ENCODE data around the gene SORCS2. TPM values are rescaled to one million over a fixed set of nuclear protein-coding genes. Genes with fewer than 3 reads are reported as not detected.

Gene SORCS2
- total RNA-seq, 1 donor from 2014 or later = 29.5 TPM

DNA sequence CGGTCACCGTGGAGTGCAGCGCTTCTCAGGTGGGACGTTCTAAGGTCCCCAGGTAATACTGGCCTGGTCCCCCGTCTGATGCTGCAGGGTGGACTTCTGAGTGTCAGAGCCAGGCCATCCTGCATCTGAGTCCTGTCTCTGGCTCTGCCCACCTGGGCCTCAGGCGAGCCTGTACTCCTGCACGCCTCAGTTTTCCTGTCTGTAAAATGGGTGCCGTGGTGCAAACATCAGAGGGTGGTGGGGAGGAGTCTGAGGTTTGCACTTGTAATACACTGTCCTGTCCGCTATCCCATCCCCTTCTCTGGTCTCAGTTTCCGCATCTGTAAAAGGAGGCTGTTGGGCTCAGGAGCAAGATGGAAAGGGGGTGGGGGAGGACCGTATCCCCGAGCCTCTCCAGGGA lies 41.3 kb downstream of the SORCS2 start:
- H3K4me1 Mint-ChIP-seq (ENCODE audit: low read depth, unreplicated experiment) = peaks cover 2% of the 10 kb centered on the region
- no peak overlapping the region for H3K27ac Mint-ChIP-seq (ENCODE audit: unreplicated experiment)
- H3K36me3 Mint-ChIP-seq (ENCODE audit: unreplicated experiment) = no peaks in the 10 kb centered on the region
- no peaks in the 10 kb centered on the region for H3K27me3 Mint-ChIP-seq (ENCODE audit: unreplicated experiment)
- peaks cover 4% of the 10 kb centered on the region for H3K9me3 Mint-ChIP-seq (ENCODE audit: unreplicated experiment)
- DNase-seq = no peak
- TF ChIP-seq, protein P1, sequence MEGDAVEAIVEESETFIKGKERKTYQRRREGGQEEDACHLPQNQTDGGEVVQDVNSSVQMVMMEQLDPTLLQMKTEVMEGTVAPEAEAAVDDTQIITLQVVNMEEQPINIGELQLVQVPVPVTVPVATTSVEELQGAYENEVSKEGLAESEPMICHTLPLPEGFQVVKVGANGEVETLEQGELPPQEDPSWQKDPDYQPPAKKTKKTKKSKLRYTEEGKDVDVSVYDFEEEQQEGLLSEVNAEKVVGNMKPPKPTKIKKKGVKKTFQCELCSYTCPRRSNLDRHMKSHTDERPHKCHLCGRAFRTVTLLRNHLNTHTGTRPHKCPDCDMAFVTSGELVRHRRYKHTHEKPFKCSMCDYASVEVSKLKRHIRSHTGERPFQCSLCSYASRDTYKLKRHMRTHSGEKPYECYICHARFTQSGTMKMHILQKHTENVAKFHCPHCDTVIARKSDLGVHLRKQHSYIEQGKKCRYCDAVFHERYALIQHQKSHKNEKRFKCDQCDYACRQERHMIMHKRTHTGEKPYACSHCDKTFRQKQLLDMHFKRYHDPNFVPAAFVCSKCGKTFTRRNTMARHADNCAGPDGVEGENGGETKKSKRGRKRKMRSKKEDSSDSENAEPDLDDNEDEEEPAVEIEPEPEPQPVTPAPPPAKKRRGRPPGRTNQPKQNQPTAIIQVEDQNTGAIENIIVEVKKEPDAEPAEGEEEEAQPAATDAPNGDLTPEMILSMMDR (IDR thresholded peaks at IDR 0.05; ENCODE audit: partially characterized antibody, unreplicated experiment) = no peak
- no peak overlapping the region for H3K4me3 Mint-ChIP-seq (ENCODE audit: unreplicated experiment)

DNA sequence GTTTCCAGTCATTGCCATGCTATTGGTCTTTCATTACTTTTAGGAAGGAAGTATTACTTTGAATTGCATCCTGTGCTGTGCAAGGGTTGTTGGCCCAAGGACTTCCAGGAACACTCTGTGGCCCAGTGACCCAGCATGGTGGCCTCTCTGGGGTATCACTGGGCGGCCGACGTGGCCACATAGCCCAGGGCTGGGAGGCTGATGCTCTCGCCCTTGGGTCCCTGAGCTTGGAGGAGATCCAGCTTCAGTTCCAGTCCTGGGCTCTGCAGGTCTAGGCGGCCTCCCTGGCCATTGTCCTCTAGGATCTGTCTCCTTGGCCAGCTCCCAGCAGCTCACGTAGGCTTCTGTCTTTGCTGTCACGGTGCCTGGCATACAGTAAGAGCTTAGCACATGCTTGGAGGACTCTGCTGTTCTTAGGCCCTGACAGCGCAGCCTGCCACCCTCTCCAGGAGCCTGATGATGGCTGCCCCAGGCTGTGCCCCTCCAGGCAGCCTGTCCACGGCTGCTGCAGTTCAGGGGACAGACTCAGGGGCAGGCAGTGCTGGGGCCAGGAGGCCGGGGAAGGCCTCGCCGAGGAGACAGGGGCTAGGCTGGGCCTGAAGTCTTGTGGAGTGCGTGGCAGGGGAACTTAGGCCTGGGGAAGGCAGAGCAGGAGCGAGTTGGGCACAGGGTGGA lies 42.2 kb downstream of the SORCS2 start:
- no peak overlapping the region for H3K4me3 Mint-ChIP-seq (ENCODE audit: unreplicated experiment)
- TF ChIP-seq, protein P1 (IDR thresholded peaks at IDR 0.05; ENCODE audit: partially characterized antibody, unreplicated experiment) = no peak
- no peak for DNase-seq
- peaks cover 2% of the 10 kb centered on the region for H3K9me3 Mint-ChIP-seq (ENCODE audit: unreplicated experiment)
- peaks cover 3% of the 10 kb centered on the region for H3K27me3 Mint-ChIP-seq (ENCODE audit: unreplicated experiment)
- H3K4me1 Mint-ChIP-seq (ENCODE audit: low read depth, unreplicated experiment) = peaks cover 4% of the 10 kb centered on the region
- no peak overlapping the region for H3K27ac Mint-ChIP-seq (ENCODE audit: unreplicated experiment)
- H3K36me3 Mint-ChIP-seq (ENCODE audit: unreplicated experiment) = no peaks in the 10 kb centered on the region

DNA sequence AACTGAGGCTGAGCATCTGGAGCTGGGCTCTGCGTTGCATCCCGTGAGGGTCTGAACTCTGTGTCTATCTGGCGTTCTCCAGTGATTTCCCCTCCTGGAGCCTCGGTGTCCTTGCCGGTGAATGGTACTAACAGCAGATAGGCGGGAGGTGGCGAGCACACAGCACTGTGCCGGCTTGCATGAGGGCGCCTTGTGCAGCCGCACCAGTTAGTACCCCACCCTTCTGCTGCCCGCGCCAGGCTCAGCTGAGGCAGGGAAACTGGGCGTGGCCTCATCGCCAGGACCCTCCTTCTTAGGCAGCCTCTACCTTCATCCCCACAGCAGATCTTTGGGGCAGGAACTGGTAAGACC lies 42.7 kb downstream of the SORCS2 start:
- Mint-ChIP-seq H3K27me3 (ENCODE audit: unreplicated experiment) (peaks cover 3% of the 10 kb centered on the region), H3K27ac (ENCODE audit: unreplicated experiment) (no peak overlapping the region), H3K36me3 (ENCODE audit: unreplicated experiment) (no peaks in the 10 kb centered on the region), H3K4me3 (ENCODE audit: unreplicated experiment) (no peak overlapping the region), H3K9me3 (ENCODE audit: unreplicated experiment) (peaks cover 2% of the 10 kb centered on the region), H3K4me1 (ENCODE audit: low read depth, unreplicated experiment) (peaks cover 9% of the 10 kb centered on the region)
- TF ChIP-seq, protein P1 (IDR thresholded peaks at IDR 0.05; ENCODE audit: partially characterized antibody, unreplicated experiment) = no peak
- no peak for DNase-seq

GRCh38 chr4:7236847-7237246 lies 44.5 kb downstream of the SORCS2 start:
- DNase-seq = no peak
- Mint-ChIP-seq H3K27ac (ENCODE audit: unreplicated experiment) (no peak overlapping the region), H3K9me3 (ENCODE audit: unreplicated experiment) (peaks cover 2% of the 10 kb centered on the region), H3K4me3 (ENCODE audit: unreplicated experiment) (no peak overlapping the region), H3K36me3 (ENCODE audit: unreplicated experiment) (no peaks in the 10 kb centered on the region), H3K4me1 (ENCODE audit: low read depth, unreplicated experiment) (peaks cover 18% of the 10 kb centered on the region), H3K27me3 (ENCODE audit: unreplicated experiment) (peaks cover 5% of the 10 kb centered on the region)
- TF ChIP-seq, protein P1 (IDR thresholded peaks at IDR 0.05; ENCODE audit: partially characterized antibody, unreplicated experiment) = no peak

DNA sequence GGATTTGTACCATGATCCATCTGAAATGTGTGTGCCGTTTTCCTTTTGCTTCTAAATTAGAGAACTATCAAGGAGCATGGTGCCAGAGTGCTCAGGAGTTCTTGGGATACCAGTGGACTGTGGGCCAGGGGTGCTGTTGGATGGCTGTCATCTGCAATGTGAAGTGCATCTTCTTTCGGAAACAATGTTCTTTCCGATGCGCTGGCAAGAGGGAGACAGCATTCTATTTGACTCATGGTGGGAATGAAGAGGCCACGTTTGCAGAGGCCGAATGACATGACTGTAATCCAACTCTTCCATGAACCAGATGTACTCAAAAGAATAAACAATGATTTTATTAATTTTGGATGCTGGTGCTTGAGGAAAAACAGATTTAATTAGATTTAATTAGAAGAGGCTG lies 45.5 kb downstream of the SORCS2 start:
- TF ChIP-seq, protein P1 (IDR thresholded peaks at IDR 0.05; ENCODE audit: partially characterized antibody, unreplicated experiment) = no peak
- H3K4me1 Mint-ChIP-seq (ENCODE audit: low read depth, unreplicated experiment) = peaks cover 18% of the 10 kb centered on the region
- DNase-seq = no peak
- no peak overlapping the region for H3K4me3 Mint-ChIP-seq (ENCODE audit: unreplicated experiment)
- peaks cover 5% of the 10 kb centered on the region for H3K9me3 Mint-ChIP-seq (ENCODE audit: unreplicated experiment)
- H3K36me3 Mint-ChIP-seq (ENCODE audit: unreplicated experiment) = no peaks in the 10 kb centered on the region
- no peak overlapping the region for H3K27ac Mint-ChIP-seq (ENCODE audit: unreplicated experiment)
- peaks cover 5% of the 10 kb centered on the region for H3K27me3 Mint-ChIP-seq (ENCODE audit: unreplicated experiment)
